Breast epithelium (tissue), 3 donors: ENCODE data around the gene RHBDF1.

Source experiments
- POLR2AphosphoS5 ChIP-seq, 3 donors: sonication (generic); formaldehyde crosslinking; IDR thresholded peaks; one replicate each; pipeline ENCODE4 v1.6.1; 2017; ENCODE audit warnings: antibody characterized with exemption in 3 of 3
- TF ChIP-seq, protein P1 (sequence below), 3 donors: fragments of 450-650 bp; IDR thresholded peaks; one replicate each; pipeline ENCODE4 v1.5.1; 2016 to 2017; ENCODE audit warnings: antibody characterized with exemption in 3 of 3, mild to moderate bottlenecking in 3 of 3, moderate library complexity in 3 of 3

DNA sequence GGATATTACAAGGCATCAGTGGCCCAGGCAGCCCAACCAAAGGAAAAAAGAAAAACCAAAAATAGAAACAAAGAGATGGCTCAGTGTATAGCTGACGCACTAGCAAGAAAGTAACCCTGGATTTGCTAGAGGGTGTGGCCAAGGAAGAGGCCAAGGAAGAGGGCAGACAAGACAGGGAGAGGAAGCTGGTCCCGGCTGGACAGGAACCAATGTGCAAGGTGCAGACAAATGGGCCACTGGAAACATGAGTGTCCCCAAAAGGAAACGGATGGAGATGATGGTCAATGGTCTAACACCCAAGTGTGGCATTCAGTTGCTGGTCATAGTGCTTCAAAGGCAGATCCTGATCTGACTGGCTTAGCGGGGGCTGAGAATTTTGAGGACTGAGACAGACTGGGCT lies 29.7 kb downstream of the RHBDF1 start:
- TF ChIP-seq, protein P1, sequence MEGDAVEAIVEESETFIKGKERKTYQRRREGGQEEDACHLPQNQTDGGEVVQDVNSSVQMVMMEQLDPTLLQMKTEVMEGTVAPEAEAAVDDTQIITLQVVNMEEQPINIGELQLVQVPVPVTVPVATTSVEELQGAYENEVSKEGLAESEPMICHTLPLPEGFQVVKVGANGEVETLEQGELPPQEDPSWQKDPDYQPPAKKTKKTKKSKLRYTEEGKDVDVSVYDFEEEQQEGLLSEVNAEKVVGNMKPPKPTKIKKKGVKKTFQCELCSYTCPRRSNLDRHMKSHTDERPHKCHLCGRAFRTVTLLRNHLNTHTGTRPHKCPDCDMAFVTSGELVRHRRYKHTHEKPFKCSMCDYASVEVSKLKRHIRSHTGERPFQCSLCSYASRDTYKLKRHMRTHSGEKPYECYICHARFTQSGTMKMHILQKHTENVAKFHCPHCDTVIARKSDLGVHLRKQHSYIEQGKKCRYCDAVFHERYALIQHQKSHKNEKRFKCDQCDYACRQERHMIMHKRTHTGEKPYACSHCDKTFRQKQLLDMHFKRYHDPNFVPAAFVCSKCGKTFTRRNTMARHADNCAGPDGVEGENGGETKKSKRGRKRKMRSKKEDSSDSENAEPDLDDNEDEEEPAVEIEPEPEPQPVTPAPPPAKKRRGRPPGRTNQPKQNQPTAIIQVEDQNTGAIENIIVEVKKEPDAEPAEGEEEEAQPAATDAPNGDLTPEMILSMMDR (IDR thresholded peaks at IDR 0.05) = no peak
- TF ChIP-seq POLR2AphosphoS5 (IDR thresholded peaks at IDR 0.05) = no peak
